Activated CD8-positive, alpha-beta T cell treated with anti-CD3 and anti-CD28 coated beads, Interleukin-2, amount 10 ng/mL, durations not matched to agents 7 days and 5 days (primary cell): Measurements from ENCODE around the gene LIPC. TPM values are rescaled to one million over a fixed set of nuclear protein-coding genes. Genes with fewer than 3 reads are reported as not detected.

Experiments used
- ATAC-seq: fragments of 150-1000 bp; cut with Tn5 transposase; one replicate; pipeline ENCODE4 v1.10.0; 2021; ENCODE audit warnings: moderate library complexity
- CTCF ChIA-PET: fragments of 350-600 bp; sonication (Branson Sonifier 250); formaldehyde crosslinking; loops from one replicate; lab custom pipeline; 2021; ENCODE audit warnings: antibody characterized with exemption; lab: Charles Lee
- POLR2A ChIA-PET: fragments of 350-600 bp; sonication (Branson Sonifier 250); formaldehyde crosslinking; loops from one replicate; lab custom pipeline; 2021; ENCODE audit warnings: antibody characterized with exemption; lab: Charles Lee
- DNase-seq: peaks from one replicate; pipeline ENCODE4 v3.0.0-alpha.2; 2020
- H3K27ac Mint-ChIP-seq: one replicate; pipeline ENCODE4 v1.8.0; 2021; ENCODE audit warnings: mild to moderate bottlenecking, mixed read lengths
- H3K27me3 Mint-ChIP-seq: one replicate; pipeline ENCODE4 v1.8.0; 2021; ENCODE audit warnings: low read depth, mixed read lengths
- H3K36me3 Mint-ChIP-seq: one replicate; pipeline ENCODE4 v1.8.0; 2021; ENCODE audit warnings: low read depth, mixed read lengths
- H3K4me1 Mint-ChIP-seq: one replicate; pipeline ENCODE4 v1.8.0; 2021; ENCODE audit warnings: low read depth, mixed read lengths
- H3K4me3 Mint-ChIP-seq: one replicate; pipeline ENCODE4 v1.8.0; 2021; ENCODE audit warnings: mild to moderate bottlenecking, mixed read lengths
- H3K9me3 Mint-ChIP-seq: one replicate; pipeline ENCODE4 v1.8.0; 2022; ENCODE audit warnings: mixed read lengths; ENCODE audit not compliant: insufficient read depth
- total RNA-seq, 2 experiments: library from RNA; stranded (reverse); gene quantifications; one replicate each; pipeline ENCODE4 v1.2.3, GENCODE V29; 2021

The LIPC gene
- total RNA-seq, 2 experiments from 2014 or later: 4.1 to 4.4 TPM

DNA sequence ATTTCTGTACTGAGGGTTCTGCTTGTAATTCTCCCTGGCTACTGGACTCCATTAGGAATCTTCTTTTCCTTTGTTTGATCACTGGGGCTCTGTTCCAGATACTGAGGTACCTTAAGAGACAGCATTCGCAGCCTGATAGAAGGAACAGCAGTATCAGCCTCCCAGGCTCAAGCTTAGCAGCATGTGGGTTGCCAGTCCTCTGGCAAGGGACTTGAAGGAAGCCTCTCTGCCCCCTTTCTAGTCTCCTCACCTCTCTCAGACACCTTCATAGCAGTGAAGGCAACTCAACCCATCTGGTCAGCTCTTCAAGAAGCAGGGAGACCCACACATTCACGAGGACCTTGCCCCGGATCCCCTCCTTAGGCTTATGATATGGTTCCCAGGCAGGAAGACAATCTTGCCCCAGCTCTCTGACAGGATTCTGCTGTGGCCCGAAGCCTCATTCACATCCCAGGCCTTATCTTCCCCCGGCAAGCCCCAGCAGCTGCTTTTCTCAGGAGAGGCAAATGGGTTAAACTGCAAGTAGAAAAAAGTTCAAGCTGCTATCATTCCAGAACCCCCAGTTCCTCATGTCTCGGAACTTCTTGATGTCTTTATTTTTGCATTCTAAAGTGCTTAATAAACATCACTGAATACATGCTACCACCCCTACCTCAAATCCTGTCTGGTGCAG lies 153.1 kb downstream of the LIPC start:
- DNase-seq (no peak), ATAC-seq (no peak)
- H3K9me3 Mint-ChIP-seq: peaks cover 19% of the 10 kb centered on the region
- peaks cover 15% of the 10 kb centered on the region for H3K4me1 Mint-ChIP-seq
- ChIA-PET CTCF (interaction anchor here (1.0 to 2.5 kb wide), 5 partner anchors 10 to 357 kb away, joined by 3 to 12 read pairs (median 4); no protein-coding TSS in a partner anchor), POLR2A (interaction anchor here (0.9 kb wide), 1 partner anchor 14 kb away, joined by 3 read pairs; no protein-coding TSS in a partner anchor)
- H3K27ac Mint-ChIP-seq: peak overlapping the region; percentile 53
- H3K36me3 Mint-ChIP-seq: peaks cover 4% of the 10 kb centered on the region
- peaks cover 4% of the 10 kb centered on the region for H3K27me3 Mint-ChIP-seq
- no peak overlapping the region for H3K4me3 Mint-ChIP-seq

DNA sequence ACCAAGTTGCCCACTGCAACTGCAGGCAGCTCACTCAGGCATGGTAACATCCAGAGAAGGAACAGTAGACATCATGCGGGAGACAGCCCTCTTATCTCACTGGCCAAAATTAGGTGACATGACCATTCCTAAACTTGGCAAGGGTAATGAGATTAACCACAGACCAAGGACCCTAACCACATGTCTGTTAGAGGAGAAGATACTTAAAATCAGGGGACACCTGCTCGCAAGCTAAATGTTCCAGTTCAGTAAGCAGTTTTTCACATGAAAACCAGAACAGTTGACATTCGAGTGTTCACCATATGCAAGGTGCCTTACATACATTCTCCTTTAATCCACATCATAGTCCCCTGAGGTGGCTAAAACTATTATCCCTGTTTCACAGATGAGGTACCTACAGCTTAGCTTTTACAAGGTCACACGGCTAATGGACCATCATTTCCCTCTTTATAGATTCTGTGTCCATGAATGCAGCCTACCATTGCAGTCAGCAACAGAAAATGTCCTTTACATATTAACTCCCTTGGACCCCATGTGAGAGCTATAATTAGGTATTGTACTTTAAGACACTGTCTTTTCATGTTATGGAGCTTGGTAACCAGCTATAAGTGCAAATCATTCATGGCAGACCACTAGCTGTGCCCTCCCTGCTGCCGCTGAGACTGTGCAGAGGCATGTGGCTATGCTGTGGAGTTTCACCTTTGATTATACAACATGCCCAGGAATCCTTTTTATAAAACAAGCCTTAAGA lies 154.1 kb downstream of the LIPC start:
- Mint-ChIP-seq H3K4me3 (no peak overlapping the region), H3K9me3 (peaks cover 19% of the 10 kb centered on the region), H3K27me3 (peaks cover 4% of the 10 kb centered on the region), H3K27ac (peak overlapping the region; percentile 53), H3K36me3 (peaks cover 4% of the 10 kb centered on the region), H3K4me1 (peaks cover 15% of the 10 kb centered on the region)
- POLR2A ChIA-PET: no interaction called here
- DNase-seq (no peak), ATAC-seq (no peak)
- CTCF ChIA-PET: interaction anchor here (1.6 to 2.5 kb wide), 2 partner anchors 11 to 358 kb away, joined by 4 to 12 read pairs; no protein-coding TSS in a partner anchor

DNA sequence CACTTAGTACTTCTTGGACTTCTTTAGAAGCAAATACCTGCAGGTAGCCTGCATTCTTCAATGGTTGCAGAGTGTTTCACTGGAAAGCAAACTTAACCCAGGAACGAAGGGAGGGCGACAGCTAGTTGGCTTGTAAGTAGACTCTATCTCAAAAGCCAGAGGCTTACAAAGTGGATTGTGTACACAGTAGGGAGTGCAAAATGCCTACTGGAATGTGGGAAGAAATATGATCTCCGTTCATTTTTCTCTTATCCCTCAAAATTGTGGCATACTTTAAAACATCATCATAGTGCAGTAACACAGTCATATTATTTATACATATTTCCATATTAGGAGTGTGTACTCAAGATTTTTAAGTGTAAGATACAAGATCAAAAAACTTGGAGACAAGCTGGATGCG lies 155.7 kb downstream of the LIPC start:
- no peak overlapping the region for H3K27ac Mint-ChIP-seq
- H3K9me3 Mint-ChIP-seq: peaks cover 12% of the 10 kb centered on the region
- H3K4me1 Mint-ChIP-seq: peaks cover 15% of the 10 kb centered on the region
- no peak overlapping the region for H3K4me3 Mint-ChIP-seq
- ATAC-seq (no peak), DNase-seq (no peak)
- peaks cover 11% of the 10 kb centered on the region for H3K36me3 Mint-ChIP-seq
- peaks cover 4% of the 10 kb centered on the region for H3K27me3 Mint-ChIP-seq
- CTCF ChIA-PET: interaction anchor here (1.6 kb wide), 1 partner anchor 360 kb away, joined by 3 read pairs; no protein-coding TSS in a partner anchor
- POLR2A ChIA-PET: no interaction called here

DNA sequence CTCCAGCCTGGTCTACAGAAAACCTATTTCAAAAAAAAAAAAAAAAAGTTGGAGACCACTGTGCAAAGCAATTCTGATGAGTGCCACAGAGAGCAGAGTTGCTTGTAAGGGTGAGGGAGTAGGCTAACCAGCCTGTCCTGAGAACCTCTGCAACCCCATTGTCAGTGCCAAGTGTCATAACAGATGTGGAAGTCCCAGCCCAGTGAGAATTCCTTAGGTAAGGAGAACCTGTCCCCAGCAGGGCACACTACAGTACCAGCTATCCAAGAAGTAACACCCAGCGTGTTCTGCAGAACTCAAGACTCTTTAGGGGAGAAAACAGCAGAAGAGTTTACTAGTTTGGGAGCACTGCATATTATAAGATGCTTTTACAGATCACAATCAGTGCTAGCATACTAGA lies 156.3 kb downstream of the LIPC start:
- ChIA-PET CTCF (interaction anchor here (0.9 to 1.6 kb wide), 2 partner anchors 29 to 360 kb away, joined by 3 read pairs; no protein-coding TSS in a partner anchor), POLR2A (no interaction called here)
- H3K4me3 Mint-ChIP-seq: no peak overlapping the region
- H3K27ac Mint-ChIP-seq: no peak overlapping the region
- H3K9me3 Mint-ChIP-seq: peaks cover 6% of the 10 kb centered on the region
- peaks cover 13% of the 10 kb centered on the region for H3K36me3 Mint-ChIP-seq
- no peak for DNase-seq
- H3K27me3 Mint-ChIP-seq: peaks cover 4% of the 10 kb centered on the region
- peaks cover 15% of the 10 kb centered on the region for H3K4me1 Mint-ChIP-seq
- no peak for ATAC-seq

DNA sequence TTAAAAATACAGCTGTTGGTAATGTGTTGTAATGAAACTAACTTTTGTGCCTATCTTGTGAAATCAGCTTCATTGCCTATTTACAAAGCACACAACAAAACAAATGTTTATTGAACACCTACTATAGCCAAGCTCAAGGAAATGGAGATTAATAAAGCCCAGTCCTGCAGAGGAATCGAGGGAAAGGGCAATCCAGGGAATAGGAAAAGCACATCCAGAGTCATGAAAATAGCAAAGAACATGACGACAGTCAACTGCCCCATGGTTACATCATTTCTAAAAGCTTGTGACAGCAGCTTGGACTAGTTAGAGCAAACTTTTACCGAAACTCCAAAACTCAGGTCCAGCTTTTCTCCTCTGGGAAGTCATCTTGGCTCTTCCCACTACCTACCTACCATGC lies 157.3 kb downstream of the LIPC start:
- Mint-ChIP-seq H3K36me3 (peaks cover 16% of the 10 kb centered on the region), H3K9me3 (no peaks in the 10 kb centered on the region), H3K27ac (no peak overlapping the region), H3K4me3 (no peak overlapping the region), H3K27me3 (no peaks in the 10 kb centered on the region), H3K4me1 (peaks cover 23% of the 10 kb centered on the region)
- no peak for ATAC-seq
- POLR2A ChIA-PET: interaction anchor here (0.6 kb wide), 1 partner anchor 101 kb away, joined by 4 read pairs; no protein-coding TSS in a partner anchor
- DNase-seq: no peak
- CTCF ChIA-PET: interaction anchor here (0.7 to 1.6 kb wide), 3 partner anchors 30 to 361 kb away, joined by 3 read pairs; no protein-coding TSS in a partner anchor

DNA sequence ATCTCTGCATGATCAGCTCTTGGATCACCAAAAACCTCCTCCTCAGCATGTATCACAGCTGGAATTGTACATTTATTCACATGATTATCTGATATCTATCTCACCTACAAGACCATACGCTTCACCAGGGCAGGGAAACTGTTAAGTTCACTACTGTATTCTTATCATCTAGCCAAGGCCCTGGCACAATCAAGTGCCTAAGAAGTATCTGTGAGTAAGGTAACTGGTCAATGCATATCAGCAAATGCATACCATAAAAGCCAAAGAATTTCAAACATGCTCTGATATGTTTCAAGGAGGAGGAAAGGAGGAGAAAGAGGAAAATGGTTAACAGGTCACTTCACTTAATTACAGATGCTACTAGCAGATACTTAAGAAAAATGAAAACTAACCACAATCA lies 158.4 kb downstream of the LIPC start:
- H3K27ac Mint-ChIP-seq: no peak overlapping the region
- CTCF ChIA-PET: interaction anchor here (1.2 kb wide), 1 partner anchor 151 kb away, joined by 5 read pairs; no protein-coding TSS in a partner anchor
- POLR2A ChIA-PET: no interaction called here

DNA sequence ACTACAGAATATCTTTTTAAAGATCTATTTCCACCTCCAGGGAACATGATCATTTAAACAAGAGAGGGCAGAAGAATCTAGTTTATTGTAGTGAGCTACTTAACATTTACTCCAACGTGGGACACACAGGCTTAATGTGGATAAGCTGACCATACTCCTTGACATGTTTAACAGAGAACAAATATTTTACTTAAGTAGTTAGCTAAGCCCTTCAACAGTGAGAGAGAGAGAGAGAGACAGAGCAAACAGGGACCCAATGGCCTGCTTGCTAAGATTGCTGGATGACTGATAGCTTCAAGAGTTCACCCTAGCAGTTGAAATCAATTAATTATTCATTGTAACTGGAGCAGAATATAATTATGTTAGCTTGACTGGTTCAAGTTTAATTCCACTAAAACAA lies 159.1 kb downstream of the LIPC start:
- H3K36me3 Mint-ChIP-seq: peaks cover 26% of the 10 kb centered on the region
- ATAC-seq (no peak), DNase-seq (no peak)
- no peaks in the 10 kb centered on the region for H3K9me3 Mint-ChIP-seq
- POLR2A ChIA-PET: no interaction called here
- no peak overlapping the region for H3K4me3 Mint-ChIP-seq
- H3K4me1 Mint-ChIP-seq: peaks cover 26% of the 10 kb centered on the region
- no peaks in the 10 kb centered on the region for H3K27me3 Mint-ChIP-seq
- no peak overlapping the region for H3K27ac Mint-ChIP-seq
- CTCF ChIA-PET: interaction anchor here (1.2 kb wide), 1 partner anchor 151 kb away, joined by 5 read pairs; no protein-coding TSS in a partner anchor

More for the DNA sequence above, 158.4 kb downstream of the LIPC start:
- DNase-seq (no peak), ATAC-seq (no peak)
- H3K27me3 Mint-ChIP-seq: no peaks in the 10 kb centered on the region
- H3K36me3 Mint-ChIP-seq: peaks cover 21% of the 10 kb centered on the region
- H3K4me3 Mint-ChIP-seq: no peak overlapping the region
- peaks cover 27% of the 10 kb centered on the region for H3K4me1 Mint-ChIP-seq
- H3K9me3 Mint-ChIP-seq: no peaks in the 10 kb centered on the region

DNA sequence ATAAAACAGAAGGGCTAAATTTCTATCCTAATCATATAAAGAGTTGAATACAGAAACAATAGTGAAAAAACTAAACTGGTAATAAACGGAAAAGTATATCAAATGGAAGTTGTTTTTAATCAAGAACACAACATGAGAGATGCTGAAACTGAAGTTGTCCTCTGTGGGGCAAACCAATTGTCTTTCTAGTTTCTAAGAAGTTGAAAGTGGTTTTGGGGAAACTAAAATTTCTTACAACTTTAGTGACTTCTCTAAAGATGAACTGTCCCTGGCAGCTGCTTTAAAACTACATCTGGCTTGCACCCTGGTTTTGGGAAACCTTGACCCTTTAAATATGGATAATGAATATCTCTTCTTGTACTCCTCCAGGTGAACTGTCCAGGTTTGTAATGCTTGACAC lies 162.1 kb downstream of the LIPC start:
- H3K36me3 Mint-ChIP-seq: peaks cover 47% of the 10 kb centered on the region
- POLR2A ChIA-PET: no interaction called here
- no peaks in the 10 kb centered on the region for H3K27me3 Mint-ChIP-seq

DNA sequence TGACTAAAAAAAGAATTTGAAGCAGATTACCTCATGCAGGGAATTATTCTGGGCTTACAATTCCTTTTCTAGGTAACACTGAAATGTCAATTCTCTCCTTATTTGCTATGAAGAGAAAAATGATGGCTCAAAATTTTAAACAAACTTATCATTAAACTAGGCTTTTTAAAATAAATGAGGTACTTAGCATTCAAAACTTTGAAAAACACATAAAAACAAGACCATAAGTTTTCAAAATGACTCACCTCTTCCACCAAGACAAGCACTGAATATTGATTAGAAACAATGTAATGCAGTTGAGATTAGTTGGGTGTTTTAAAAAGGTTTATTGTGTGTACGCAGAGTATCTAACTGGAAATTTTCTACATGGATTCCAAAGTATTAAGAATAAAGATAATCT lies 163.1 kb downstream of the LIPC start:
- Mint-ChIP-seq H3K27me3 (no peaks in the 10 kb centered on the region), H3K4me1 (peaks cover 27% of the 10 kb centered on the region), H3K36me3 (peaks cover 53% of the 10 kb centered on the region), H3K27ac (no peak overlapping the region), H3K9me3 (no peaks in the 10 kb centered on the region), H3K4me3 (no peak overlapping the region)
- ChIA-PET POLR2A (no interaction called here), CTCF (no interaction called here)
- no peak for ATAC-seq
- DNase-seq: no peak

More for the DNA sequence above, 162.1 kb downstream of the LIPC start:
- CTCF ChIA-PET: no interaction called here
- H3K4me1 Mint-ChIP-seq: peaks cover 27% of the 10 kb centered on the region
- no peak for ATAC-seq
- DNase-seq: no peak
- H3K4me3 Mint-ChIP-seq: no peak overlapping the region
- H3K9me3 Mint-ChIP-seq: no peaks in the 10 kb centered on the region
- H3K27ac Mint-ChIP-seq: no peak overlapping the region

DNA sequence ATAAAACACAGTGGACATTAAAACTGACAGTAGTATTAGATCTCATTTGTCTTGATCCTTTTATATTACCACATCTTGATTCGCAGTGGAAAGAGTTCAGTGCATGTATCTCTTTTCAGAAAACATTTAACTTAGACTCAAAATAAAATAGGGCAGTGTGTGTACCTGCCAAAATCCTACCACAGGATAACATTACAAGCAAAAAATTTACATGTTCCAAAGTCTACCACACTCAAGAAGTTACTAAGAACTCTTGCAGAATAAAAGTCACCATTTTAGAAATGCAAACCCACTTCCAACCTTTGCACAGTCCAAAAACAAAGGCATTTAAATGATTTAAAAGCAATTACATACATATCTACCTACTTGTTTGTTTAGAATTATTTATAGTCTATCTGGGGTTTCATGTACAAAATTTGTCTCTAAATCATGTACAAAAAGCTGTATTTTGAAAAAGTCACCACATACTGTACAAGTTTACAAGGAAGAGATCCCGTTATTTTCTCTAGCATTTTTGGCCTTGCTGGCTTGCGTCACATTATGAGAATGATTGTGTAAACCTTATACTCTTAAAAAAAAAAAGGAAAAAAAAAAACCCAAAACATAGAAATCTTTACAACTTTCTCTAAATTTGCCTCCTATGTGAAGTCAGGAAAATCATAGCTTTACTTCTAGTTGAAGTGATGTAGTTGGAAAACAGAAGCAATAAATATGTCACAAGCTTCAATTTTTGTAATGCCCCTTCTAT lies 163.9 kb downstream of the LIPC start:
- no peak overlapping the region for H3K4me3 Mint-ChIP-seq
- no peak overlapping the region for H3K27ac Mint-ChIP-seq
- H3K36me3 Mint-ChIP-seq: peaks cover 53% of the 10 kb centered on the region
- ATAC-seq: no peak
- peaks cover 27% of the 10 kb centered on the region for H3K4me1 Mint-ChIP-seq
- CTCF ChIA-PET: no interaction called here
- no peak for DNase-seq
- H3K27me3 Mint-ChIP-seq: no peaks in the 10 kb centered on the region
- no peaks in the 10 kb centered on the region for H3K9me3 Mint-ChIP-seq
- POLR2A ChIA-PET: no interaction called here
